H9 (cell line): ENCODE data around the gene PEG3. TPM values are rescaled to one million over a fixed set of nuclear protein-coding genes. Genes with fewer than 3 reads are reported as not detected.

Source experiments
- DNase-seq: peaks from one replicate; pipeline ENCODE4 v3.0.0-alpha.2; 2017
- H2AFZ ChIP-seq: one replicate; pipeline ENCODE4 v1.6.1; 2013; ENCODE audit warnings: mild to moderate bottlenecking, low read length, control low read depth, moderate library complexity
- H2AK5ac ChIP-seq: 2 replicates; pipeline ENCODE4 v1.6.1; 2013; ENCODE audit warnings: low read length, control low read depth, mixed read lengths; ENCODE audit not compliant: insufficient read length
- H2BK120ac ChIP-seq: one replicate; pipeline ENCODE4 v1.6.1; 2013; ENCODE audit warnings: low read depth, mild to moderate bottlenecking, low read length, control low read depth, inconsistent platforms; ENCODE audit not compliant: poor library complexity, severe bottlenecking
- H2BK12ac ChIP-seq: 2 replicates; pipeline ENCODE4 v1.6.1; 2013; ENCODE audit warnings: low read length, control low read depth, mixed read lengths, low read depth; ENCODE audit not compliant: insufficient read length
- H2BK15ac ChIP-seq: 2 replicates; pipeline ENCODE4 v1.6.1; 2013; ENCODE audit warnings: low read depth, low read length, control low read depth
- H2BK20ac ChIP-seq: one replicate; pipeline ENCODE4 v1.6.1; 2013; ENCODE audit warnings: low read depth, mild to moderate bottlenecking, low read length, control low read depth, inconsistent platforms; ENCODE audit not compliant: poor library complexity, severe bottlenecking
- H2BK5ac ChIP-seq: 2 replicates; pipeline ENCODE4 v1.6.1; 2013; ENCODE audit warnings: low read length, control low read depth, mixed read lengths; ENCODE audit not compliant: insufficient read length
- H3K14ac ChIP-seq: 2 replicates; pipeline ENCODE4 v1.6.1; 2013; ENCODE audit warnings: low read length, control low read depth; ENCODE audit not compliant: insufficient read depth
- H3K18ac ChIP-seq: 2 replicates; pipeline ENCODE4 v1.6.1; 2013; ENCODE audit warnings: low read depth, mild to moderate bottlenecking, mixed read lengths, low read length, control low read depth; ENCODE audit not compliant: insufficient read length
- H3K23ac ChIP-seq: 2 replicates; pipeline ENCODE4 v1.6.1; 2013; ENCODE audit warnings: low read length, control low read depth, mixed read lengths, low read depth; ENCODE audit not compliant: insufficient read length
- H3K23me2 ChIP-seq: 2 replicates; pipeline ENCODE4 v1.6.1; 2013; ENCODE audit warnings: low read depth, mild to moderate bottlenecking, mixed read lengths, low read length, control low read depth; ENCODE audit not compliant: insufficient read length, poor library complexity, severe bottlenecking
- H3K27ac ChIP-seq: 2 replicates; pipeline ENCODE4 v1.5.1; 2013; ENCODE audit warnings: low read length, control low read depth, mixed read lengths, low read depth; ENCODE audit not compliant: insufficient read length
- H3K27me3 ChIP-seq: 2 replicates; pipeline ENCODE4 v1.6.1; 2013; ENCODE audit warnings: low read length, control low read depth, inconsistent platforms; ENCODE audit not compliant: insufficient read depth
- H3K4ac ChIP-seq: 2 replicates; pipeline ENCODE4 v1.6.1; 2013; ENCODE audit warnings: low read depth, mild to moderate bottlenecking, control low read depth, inconsistent platforms, low read length, moderate library complexity
- H3K4me1 ChIP-seq: 2 replicates; pipeline ENCODE4 v1.6.1; 2013; ENCODE audit warnings: low read length, control low read depth, inconsistent platforms; ENCODE audit not compliant: insufficient read depth
- H3K4me2 ChIP-seq: 2 replicates; pipeline ENCODE4 v1.6.1; 2013; ENCODE audit warnings: low read length, control low read depth, mixed read lengths; ENCODE audit not compliant: insufficient read length, insufficient read depth
- H3K56ac ChIP-seq: 2 replicates; pipeline ENCODE4 v1.6.1; 2013; ENCODE audit warnings: low read depth, mild to moderate bottlenecking, mixed read lengths, low read length, control low read depth; ENCODE audit not compliant: insufficient read length
- H3K79me1 ChIP-seq: 2 replicates; pipeline ENCODE4 v1.6.1; 2013; ENCODE audit warnings: low read depth, mild to moderate bottlenecking, moderate library complexity, low read length, control low read depth, inconsistent platforms; ENCODE audit not compliant: insufficient read depth, poor library complexity, severe bottlenecking
- H3K79me2 ChIP-seq: 2 replicates; pipeline ENCODE4 v1.6.1; 2013; ENCODE audit warnings: low read length, control low read depth, inconsistent platforms; ENCODE audit not compliant: insufficient read depth
- H3K9ac ChIP-seq: 2 replicates; pipeline ENCODE4 v1.6.1; 2013; ENCODE audit warnings: low read length, control low read depth, mixed read lengths; ENCODE audit not compliant: insufficient read length; ENCODE audit errors: extremely low read depth
- H3K9me3 ChIP-seq: one replicate; pipeline ENCODE4 v1.6.1; 2013; ENCODE audit warnings: low read depth, low read length, inconsistent platforms; ENCODE audit not compliant: control insufficient read depth
- H3T11ph ChIP-seq: one replicate; pipeline ENCODE4 v1.6.1; 2013; ENCODE audit warnings: mild to moderate bottlenecking, low read length, control low read depth, inconsistent platforms
- H4K20me1 ChIP-seq: one replicate; pipeline ENCODE4 v1.6.1; 2013; ENCODE audit not compliant: control insufficient read depth, insufficient read length, insufficient read depth
- H4K5ac ChIP-seq: 2 replicates; pipeline ENCODE4 v1.6.1; 2013; ENCODE audit warnings: low read depth, mild to moderate bottlenecking, mixed read lengths, low read length, control low read depth; ENCODE audit not compliant: insufficient read length
- H4K8ac ChIP-seq: replicated peaks from 2 replicates; pipeline ENCODE4 v1.6.1; 2013; ENCODE audit warnings: low read length, control low read depth, mixed read lengths, low read depth; ENCODE audit not compliant: insufficient read length
- H4K91ac ChIP-seq: 2 replicates; pipeline ENCODE4 v1.6.1; 2013; ENCODE audit warnings: low read depth, mild to moderate bottlenecking, moderate library complexity, mixed read lengths, low read length, control low read depth; ENCODE audit not compliant: insufficient read length
- H3K27ac Mint-ChIP-seq, 3 experiments: 2 replicates in 2 of 3; 3 replicates in 1 of 3; pipeline ENCODE4 v1.8.0; 2020 to 2021; ENCODE audit warnings: mixed read lengths in 3 of 3, mild to moderate bottlenecking in 1 of 3, moderate library complexity in 1 of 3
- H3K27me3 Mint-ChIP-seq: 2 replicates; pipeline ENCODE4 v1.8.0; 2021; ENCODE audit warnings: low read depth, mild to moderate bottlenecking, moderate library complexity, mixed read lengths
- H3K36me3 Mint-ChIP-seq, 3 experiments: 2 replicates in 2 of 3; 3 replicates in 1 of 3; pipeline ENCODE4 v1.8.0; 2020 to 2021; ENCODE audit warnings: low read depth in 3 of 3, mixed read lengths in 3 of 3; ENCODE audit not compliant: insufficient read depth in 1 of 3
- H3K4me1 Mint-ChIP-seq, 2 experiments: 2 replicates each; pipeline ENCODE4 v1.8.0; 2020; ENCODE audit warnings: mixed read lengths in 2 of 2
- H3K4me3 Mint-ChIP-seq, 2 experiments: 2 replicates in 1 of 2; 3 replicates in 1 of 2; pipeline ENCODE4 v1.8.0; 2020 to 2021; ENCODE audit warnings: mild to moderate bottlenecking in 2 of 2, mixed read lengths in 2 of 2, moderate library complexity in 1 of 2
- H3K9me3 Mint-ChIP-seq, 2 experiments: 2 replicates in 1 of 2; 3 replicates in 1 of 2; pipeline ENCODE4 v1.8.0; 2020; ENCODE audit warnings: mild to moderate bottlenecking in 2 of 2, mixed read lengths in 2 of 2, moderate library complexity in 1 of 2
- WGBS: extraction: QIAGEN DNeasy Blood & Tissue Kit; methylation state at CpG from one replicate; pipeline ENCODE4 v1.1.7; 2013; ENCODE audit warnings: missing lambda C conversion rate, low lambda C conversion rate, mixed read lengths; ENCODE audit not compliant: insufficient read length; ENCODE audit errors: extremely low coverage; 5-methylcytosine and 5-hydroxymethylcytosine counted together
- total RNA-seq: library from RNA; stranded (reverse); gene quantifications from 2 replicates; pipeline ENCODE4 v1.2.1, GENCODE V29; 2021
- TF ChIP-seq, protein P1 (sequence below): fragments of 200-600 bp; sonication (generic); conservative IDR thresholded peaks from 3 replicates; pipeline ENCODE4 v1.8.0; 2021; ENCODE audit warnings: antibody characterized with exemption, mild to moderate bottlenecking

Gene PEG3
- total RNA-seq, 1 experiment from 2014 or later = not detected

GRCh38 chr19:56884441-56884840, 43.9 kb upstream of the PEG3 start:
- no peak overlapping the region for H2AFZ ChIP-seq
- no peak overlapping the region for H2BK20ac ChIP-seq
- no peak overlapping the region for H3K14ac ChIP-seq
- no peak overlapping the region for H4K5ac ChIP-seq
- TF ChIP-seq, protein P1, sequence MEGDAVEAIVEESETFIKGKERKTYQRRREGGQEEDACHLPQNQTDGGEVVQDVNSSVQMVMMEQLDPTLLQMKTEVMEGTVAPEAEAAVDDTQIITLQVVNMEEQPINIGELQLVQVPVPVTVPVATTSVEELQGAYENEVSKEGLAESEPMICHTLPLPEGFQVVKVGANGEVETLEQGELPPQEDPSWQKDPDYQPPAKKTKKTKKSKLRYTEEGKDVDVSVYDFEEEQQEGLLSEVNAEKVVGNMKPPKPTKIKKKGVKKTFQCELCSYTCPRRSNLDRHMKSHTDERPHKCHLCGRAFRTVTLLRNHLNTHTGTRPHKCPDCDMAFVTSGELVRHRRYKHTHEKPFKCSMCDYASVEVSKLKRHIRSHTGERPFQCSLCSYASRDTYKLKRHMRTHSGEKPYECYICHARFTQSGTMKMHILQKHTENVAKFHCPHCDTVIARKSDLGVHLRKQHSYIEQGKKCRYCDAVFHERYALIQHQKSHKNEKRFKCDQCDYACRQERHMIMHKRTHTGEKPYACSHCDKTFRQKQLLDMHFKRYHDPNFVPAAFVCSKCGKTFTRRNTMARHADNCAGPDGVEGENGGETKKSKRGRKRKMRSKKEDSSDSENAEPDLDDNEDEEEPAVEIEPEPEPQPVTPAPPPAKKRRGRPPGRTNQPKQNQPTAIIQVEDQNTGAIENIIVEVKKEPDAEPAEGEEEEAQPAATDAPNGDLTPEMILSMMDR = no peak
- H3K4me1 ChIP-seq = no peaks in the 10 kb centered on the region
- H3K27ac ChIP-seq = no peak overlapping the region
- H4K8ac ChIP-seq = no peak overlapping the region
- Mint-ChIP-seq H3K4me1 (no peaks in the 10 kb centered on the region), H3K9me3 (peaks cover 94 to 95% of the 10 kb centered on the region in 2 experiments), H3K27me3 (no peaks in the 10 kb centered on the region; the same call in none of the 2 replicates), H3K4me3 (no peak overlapping the region), H3K36me3 (peaks cover 12 to 41% (median 29%) of the 10 kb centered on the region in 3 experiments; a peak in 6 of 7 replicates), H3K27ac (no peak overlapping the region)
- H3K56ac ChIP-seq = no peak overlapping the region
- peaks cover 88% of the 10 kb centered on the region for H3K9me3 ChIP-seq
- no peak overlapping the region for H3K4ac ChIP-seq
- no peak overlapping the region for H3T11ph ChIP-seq
- no peaks in the 10 kb centered on the region for H3K23me2 ChIP-seq
- H4K20me1 ChIP-seq = no peaks in the 10 kb centered on the region
- no peaks in the 10 kb centered on the region for H3K27me3 ChIP-seq
- no peak overlapping the region for H2BK15ac ChIP-seq
- H3K4me2 ChIP-seq = no peak overlapping the region
- no peak overlapping the region for H3K23ac ChIP-seq
- no peak overlapping the region for H2BK120ac ChIP-seq
- DNase-seq = no peak
- no peak overlapping the region for H4K91ac ChIP-seq
- H2BK5ac ChIP-seq = no peak overlapping the region
- no peak overlapping the region for H3K9ac ChIP-seq
- H3K18ac ChIP-seq = no peak overlapping the region
- no peak overlapping the region for H2AK5ac ChIP-seq
- H3K79me2 ChIP-seq = no peaks in the 10 kb centered on the region
- H2BK12ac ChIP-seq = no peak overlapping the region
- H3K79me1 ChIP-seq = no peaks in the 10 kb centered on the region
- WGBS = no CpG with 5 or more reads among the region's 5 CpGs
